Osteoblast (primary cell): Measurements from ENCODE around the gene NBAS. TPM values are rescaled to one million over a fixed set of nuclear protein-coding genes. Genes with fewer than 3 reads are reported as not detected.

Experiments
- DNase-seq: peaks from one replicate; pipeline ENCODE4 v3.0.0; 2011; ENCODE audit warnings: low spot score, mixed read lengths; ENCODE audit not compliant: insufficient read length; ENCODE audit errors: missing footprints
- H2AFZ ChIP-seq: 2 replicates; pipeline ENCODE4 v1.6.0; 2011; ENCODE audit warnings: mild to moderate bottlenecking, low read length
- H3K27ac ChIP-seq: 2 replicates; pipeline ENCODE4 v1.5.1; 2011; ENCODE audit warnings: mild to moderate bottlenecking, low read depth, low read length, moderate library complexity
- H3K27me3 ChIP-seq: 2 replicates; pipeline ENCODE4 v1.6.0; 2012; ENCODE audit warnings: mild to moderate bottlenecking, control low read depth, inconsistent platforms, low read length, moderate library complexity; ENCODE audit not compliant: insufficient read depth
- H3K36me3 ChIP-seq: 2 replicates; pipeline ENCODE4 v1.5.1; 2011; ENCODE audit warnings: mild to moderate bottlenecking, low read length, control low read depth, moderate library complexity; ENCODE audit not compliant: insufficient read depth
- H3K4me1 ChIP-seq: 2 replicates; pipeline ENCODE4 v1.5.1; 2011; ENCODE audit warnings: mild to moderate bottlenecking, low read length, control low read depth, moderate library complexity; ENCODE audit not compliant: insufficient read depth
- H3K4me2 ChIP-seq: 2 replicates; pipeline ENCODE4 v1.6.0; 2011; ENCODE audit warnings: mild to moderate bottlenecking, low read length; ENCODE audit not compliant: insufficient read depth
- H3K4me3 ChIP-seq: fragments of 200-600 bp; sonication (generic); 3 replicates; pipeline ENCODE4 v1.5.1; 2012; ENCODE audit warnings: mild to moderate bottlenecking, low read length, inconsistent platforms; ENCODE audit not compliant: insufficient read depth
- H3K79me2 ChIP-seq: 2 replicates; pipeline ENCODE4 v1.6.0; 2012; ENCODE audit warnings: mild to moderate bottlenecking, low read length, control low read depth, inconsistent platforms; ENCODE audit not compliant: insufficient read depth
- H3K9me3 ChIP-seq: 2 replicates; pipeline ENCODE4 v1.5.1; 2011; ENCODE audit warnings: low read depth, low read length, control low read depth
- H4K20me1 ChIP-seq: 2 replicates; pipeline ENCODE4 v1.6.0; 2012; ENCODE audit warnings: mild to moderate bottlenecking, low read length, control low read depth; ENCODE audit not compliant: insufficient read depth
- CTCF ChIP-seq: IDR thresholded peaks from 2 replicates; pipeline ENCODE4 v1.5.1; 2011; ENCODE audit warnings: mild to moderate bottlenecking, low read depth, low read length, moderate library complexity; ENCODE audit errors: extremely low read depth
- total RNA-seq: library from RNA; depleted of rRNA; stranded (reverse); fragments of >200 nt; gene quantifications from 2 replicates; pipeline ENCODE4 v1.2.3, GENCODE V29; 2012

Gene NBAS
- total RNA-seq, 1 donor = 98.1 TPM

GRCh38 chr2:15363734-15364133, 197.4 kb downstream of the NBAS start:
- no peak for TF ChIP-seq CTCF
- H2AFZ ChIP-seq = no peak overlapping the region
- H3K79me2 ChIP-seq = no peaks in the 10 kb centered on the region
- no peak overlapping the region for H3K27ac ChIP-seq
- H3K4me3 ChIP-seq = no peak overlapping the region
- peaks cover 17% of the 10 kb centered on the region for H3K4me1 ChIP-seq
- no peaks in the 10 kb centered on the region for H3K9me3 ChIP-seq
- H3K27me3 ChIP-seq = no peaks in the 10 kb centered on the region
- peaks cover 2% of the 10 kb centered on the region for H3K36me3 ChIP-seq
- no peak overlapping the region for H3K4me2 ChIP-seq
- no peaks in the 10 kb centered on the region for H4K20me1 ChIP-seq
- no peak for DNase-seq

- Histone ChIP-seq H3K27me3 (no peaks in the 10 kb centered on the region), H3K36me3 (no peaks in the 10 kb centered on the region), H3K27ac (no peak overlapping the region), H3K4me3 (no peak overlapping the region), H4K20me1 (no peaks in the 10 kb centered on the region), H3K79me2 (peaks cover 3% of the 10 kb centered on the region), H3K4me1 (peaks cover 17% of the 10 kb centered on the region), H2AFZ (no peak overlapping the region), H3K4me2 (no peak overlapping the region), H3K9me3 (no peaks in the 10 kb centered on the region)
- TF ChIP-seq CTCF = no peak
- no peak for DNase-seq
These were observed 198.0 kb downstream of the NBAS start for GRCh38 chr2:15363142-15363541.

GRCh38 chr2:15359716-15360531, 201.2 kb downstream of the NBAS start:
- Histone ChIP-seq H3K4me1 (peaks cover 17% of the 10 kb centered on the region), H3K27me3 (no peaks in the 10 kb centered on the region), H4K20me1 (no peaks in the 10 kb centered on the region), H3K79me2 (peaks cover 3% of the 10 kb centered on the region), H2AFZ (no peak overlapping the region), H3K4me3 (no peak overlapping the region), H3K9me3 (no peaks in the 10 kb centered on the region), H3K4me2 (peak overlapping the region; percentile 37), H3K27ac (peak overlapping the region; percentile 84), H3K36me3 (peaks cover 6% of the 10 kb centered on the region)
- TF ChIP-seq CTCF = no peak
- DNase-seq = peak; percentile 69

- Histone ChIP-seq H4K20me1 (no peaks in the 10 kb centered on the region), H3K79me2 (peaks cover 3% of the 10 kb centered on the region), H3K27me3 (no peaks in the 10 kb centered on the region), H3K27ac (no peak overlapping the region), H3K4me3 (no peak overlapping the region), H2AFZ (no peak overlapping the region), H3K9me3 (no peaks in the 10 kb centered on the region), H3K4me2 (no peak overlapping the region), H3K4me1 (peaks cover 14% of the 10 kb centered on the region), H3K36me3 (peaks cover 8% of the 10 kb centered on the region)
- TF ChIP-seq CTCF = no peak
- no peak for DNase-seq
These were observed 203.2 kb downstream of the NBAS start for GRCh38 chr2:15357922-15358321.
